GM19467 (cell line): ENCODE results near the gene CSNK2A1.

Experiments used
- ATAC-seq: cut with Tn5 transposase; IDR thresholded peaks from one replicate; pipeline ENCODE4 v1.9.1; 2021; ENCODE audit warnings: mild to moderate bottlenecking, moderate library complexity; ENCODE audit not compliant: unreplicated experiment

Gene CSNK2A1

GRCh38 chr20:568097-568652 lies 24.6 kb upstream of the CSNK2A1 start:
- ATAC-seq: no peak

GRCh38 chr20:564192-564591 lies 20.6 kb upstream of the CSNK2A1 start:
- no peak for ATAC-seq

GRCh38 chr20:563187-563586 lies 19.6 kb upstream of the CSNK2A1 start:
- ATAC-seq: no peak

GRCh38 chr20:562232-562897 lies 18.8 kb upstream of the CSNK2A1 start:
- ATAC-seq: no peak

GRCh38 chr20:561437-562231 lies 18.0 kb upstream of the CSNK2A1 start:
- ATAC-seq: no peak

- no peak for ATAC-seq
These were observed 17.1 kb upstream of the CSNK2A1 start for GRCh38 chr20:560680-561079.

- no peak for ATAC-seq
These were observed 14.5 kb upstream of the CSNK2A1 start for GRCh38 chr20:558117-558516.

- ATAC-seq: no peak
These were observed 13.4 kb upstream of the CSNK2A1 start for GRCh38 chr20:556984-557383.

- no peak for ATAC-seq
These were observed 12.4 kb upstream of the CSNK2A1 start for GRCh38 chr20:555976-556385.

- no peak for ATAC-seq
These were observed 7.0 kb upstream of the CSNK2A1 start for GRCh38 chr20:550611-551010.

- ATAC-seq: no peak
These were observed 6.3 kb upstream of the CSNK2A1 start for GRCh38 chr20:549722-550496.

- ATAC-seq: no peak
These were observed 5.3 kb upstream of the CSNK2A1 start for GRCh38 chr20:548906-549305.

- no peak for ATAC-seq
These were observed 3.8 kb upstream of the CSNK2A1 start for GRCh38 chr20:547394-547793.

GRCh38 chr20:546353-546752 lies 2.8 kb upstream of the CSNK2A1 start:
- ATAC-seq: no peak

GRCh38 chr20:544153-544725 lies 649 bp upstream of the CSNK2A1 start:
- ATAC-seq: no peak

GRCh38 chr20:542777-543368 lies 717 bp downstream of the CSNK2A1 start:
- ATAC-seq: peak; percentile 14

- ATAC-seq: no peak
These were observed 3.0 kb downstream of the CSNK2A1 start for GRCh38 chr20:540391-541201.

- no peak for ATAC-seq
These were observed 3.7 kb downstream of the CSNK2A1 start for GRCh38 chr20:539848-540247.

GRCh38 chr20:539191-539590 lies 4.4 kb downstream of the CSNK2A1 start:
- ATAC-seq: no peak

- ATAC-seq: no peak
These were observed 5.6 kb downstream of the CSNK2A1 start for GRCh38 chr20:537983-538382.
